ENCODE data around the gene MAP3K9. TPM values are rescaled to one million over a fixed set of nuclear protein-coding genes. Genes with fewer than 3 reads are reported as not detected.

Gene MAP3K9
- under 1 TPM; 0.36 to 0.66 (median 0.48) TPM for total RNA-seq
- 1 to 10 TPM in 2 of 3 donors, under 1 TPM in 1; 0.60 to 4.7 (median 1.6) TPM for polyA plus RNA-seq

- Histone ChIP-seq H3K4me1 (peaks cover 0 to 21% (median 16%) of the 10 kb centered on the region in 4 donors), H3K4me3 (peak within 1 kb of the TSS; percentile 29 to 80 (median 66)), H3K27ac (peak within 1 kb of the TSS in 3 of 4 donors; percentile 56 to 79 (median 57)), H3K36me3 (no peaks in the 10 kb centered on the region), H3K27me3 (peaks cover 3 to 45% (median 36%) of the 10 kb centered on the region in 3 donors), H3K9me3 (no peaks in the 10 kb centered on the region)
- peak; percentile 77 for DNase-seq
- WGBS, 2 donors, result 1% methylated on average over 89 of the region's 89 CpGs
- intact Hi-C loops (cut with DNase I), result no loop called here
- TF ChIP-seq EP300 (IDR thresholded peaks at IDR 0.05) (no peak), CTCF (IDR thresholded peaks at IDR 0.05) (no peak), POLR2AphosphoS5 (IDR thresholded peaks at IDR 0.05) (no peak), POLR2A (IDR thresholded peaks at IDR 0.05) (no peak)
Observed at GRCh38 chr14:70809225-70810219, at the start of gene MAP3K9. Gene MAP3K9, minus strand, starts transcription at chr14:70809513. Its CDS starts 342 bp downstream, at chr14:70809171.

- Histone ChIP-seq H3K36me3 (no peaks in the 10 kb centered on the region), H3K9me3 (no peaks in the 10 kb centered on the region), H3K4me3 (no peak overlapping the region), H3K27ac (no peak overlapping the region), H3K4me1 (no peaks in the 10 kb centered on the region), H3K27me3 (no peaks in the 10 kb centered on the region)
- DNase-seq, result no peak
- no peak for TF ChIP-seq EP300 (IDR thresholded peaks at IDR 0.05)
- no peak for TF ChIP-seq CTCF (IDR thresholded peaks at IDR 0.05)
- no peak for TF ChIP-seq POLR2A (IDR thresholded peaks at IDR 0.05)
- no peak for TF ChIP-seq POLR2AphosphoS5 (IDR thresholded peaks at IDR 0.05)
- intact Hi-C loops (cut with DNase I), result no loop called here
- WGBS, 2 donors, result 89 to 91% methylated on average over 5 of the region's 5 CpGs
Observed at GRCh38 chr14:70858641-70859040, 49.3 kb upstream of the MAP3K9 start.

- Histone ChIP-seq H3K36me3 (no peaks in the 10 kb centered on the region), H3K27ac (no peak overlapping the region), H3K27me3 (no peaks in the 10 kb centered on the region), H3K4me1 (no peaks in the 10 kb centered on the region), H3K9me3 (no peaks in the 10 kb centered on the region), H3K4me3 (no peak overlapping the region)
- TF ChIP-seq POLR2A (IDR thresholded peaks at IDR 0.05) (no peak), POLR2AphosphoS5 (IDR thresholded peaks at IDR 0.05) (no peak), EP300 (IDR thresholded peaks at IDR 0.05) (no peak), CTCF (IDR thresholded peaks at IDR 0.05) (no peak)
- 86 to 94% methylated on average over 2 of the region's 2 CpGs for WGBS, 2 donors
- DNase-seq, result no peak
- intact Hi-C loops (cut with DNase I), result no loop called here
Observed at GRCh38 chr14:70857496-70857890, 48.2 kb upstream of the MAP3K9 start.

GRCh38 chr14:70856851-70857495 is 47.7 kb upstream of the MAP3K9 start:
- Histone ChIP-seq H3K4me1 (no peaks in the 10 kb centered on the region), H3K4me3 (no peak overlapping the region), H3K27me3 (no peaks in the 10 kb centered on the region), H3K36me3 (no peaks in the 10 kb centered on the region), H3K27ac (no peak overlapping the region), H3K9me3 (no peaks in the 10 kb centered on the region)
- TF ChIP-seq POLR2AphosphoS5 (IDR thresholded peaks at IDR 0.05), result no peak
- no peak for TF ChIP-seq EP300 (IDR thresholded peaks at IDR 0.05)
- no peak for TF ChIP-seq CTCF (IDR thresholded peaks at IDR 0.05)
- TF ChIP-seq POLR2A (IDR thresholded peaks at IDR 0.05), result no peak
- no peak for DNase-seq
- intact Hi-C loops (cut with DNase I), result no loop called here
- 64 to 65% methylated on average over 2 of the region's 2 CpGs for WGBS, 2 donors

All from sigmoid colon (tissue), 7 donors.